GM12878 (cell line): Measurements from ENCODE around the gene PLEKHG4B. TPM values are rescaled to one million over a fixed set of nuclear protein-coding genes. Genes with fewer than 3 reads are reported as not detected.

ENCODE experiments used
- ATAC-seq: fragments of 200-7000 bp; cut with Tn5 transposase; 3 replicates; pipeline ENCODE4 v1.9.1; 2020; ENCODE audit warnings: mild to moderate bottlenecking, moderate library complexity
- BruUV-seq: library from RNA; stranded (reverse); fragments of 400-500 nt; replicated peaks from 2 replicates; lab custom pipeline; 2021; lab: Mats Ljungman, UMichigan
- CTCF ChIA-PET: fragments of 300-600 bp; sonication (Branson Sonifier 250); formaldehyde crosslinking; extraction: SDS; loops from one replicate; lab custom pipeline; 2021; ENCODE audit warnings: inconsistent platforms; lab: Yijun Ruan, JAX
- POLR2A ChIA-PET: fragments of 350-600 bp; formaldehyde crosslinking; extraction: SDS; loops from one replicate; lab custom pipeline; 2021; ENCODE audit warnings: inconsistent platforms; lab: Charles Lee
- RAD21 ChIA-PET: fragments of 300-600 bp; sonication (Branson Sonifier 250); formaldehyde crosslinking; loops from one replicate; lab custom pipeline; 2023; ENCODE audit warnings: antibody characterized with exemption; ENCODE audit not compliant: unreplicated experiment; lab: Charles Lee
- SMC1A ChIA-PET: fragments of 300-600 bp; sonication (Branson Sonifier 250); formaldehyde crosslinking; loops from one replicate; lab custom pipeline; 2023; ENCODE audit not compliant: unreplicated experiment, uncharacterized antibody; lab: Charles Lee
- DNase-seq: peaks from one replicate; pipeline ENCODE4 v3.0.0-alpha.2; 2011; ENCODE audit warnings: low read depth, low spot score
- FAIRE-seq: peaks from 3 replicates; lab custom pipeline; 2011; peaks lifted over from hg19 to GRCh38; lab: Jason Lieb, UNC
- H2AFZ ChIP-seq: 2 replicates; pipeline ENCODE4 v1.6.0; 2011; ENCODE audit warnings: low read depth, low read length, control low read depth; ENCODE audit not compliant: control insufficient read depth
- H3K27ac ChIP-seq: 2 replicates; pipeline ENCODE4 v1.5.1; 2011; ENCODE audit warnings: control low read depth; ENCODE audit not compliant: control insufficient read depth, insufficient read depth
- H3K27me3 ChIP-seq, 2 experiments: replicated peaks in 1 of 2; 2 replicates each; pipeline versions ENCODE4 v1.6.0 to v1.6.1; 2011; ENCODE audit warnings: low read length in 1 of 2; ENCODE audit not compliant: control insufficient read depth in 2 of 2, insufficient read depth in 2 of 2
- H3K36me3 ChIP-seq, 2 experiments: 2 replicates each; pipeline ENCODE4 v1.5.1; 2011; ENCODE audit warnings: low read length in 1 of 2; ENCODE audit not compliant: control insufficient read depth in 2 of 2, insufficient read depth in 2 of 2
- H3K4me1 ChIP-seq: 2 replicates; pipeline ENCODE4 v1.6.1; 2011; ENCODE audit warnings: mild to moderate bottlenecking, low read length, moderate library complexity, mixed read lengths; ENCODE audit not compliant: control insufficient read depth, insufficient read depth
- H3K4me2 ChIP-seq: 2 replicates; pipeline ENCODE4 v1.6.0; 2011; ENCODE audit warnings: control low read depth; ENCODE audit not compliant: control insufficient read depth, insufficient read depth
- H3K4me3 ChIP-seq: fragments of 200-600 bp; sonication (generic); 2 replicates; pipeline ENCODE4 v1.5.1; 2016
- H3K79me2 ChIP-seq: 2 replicates; pipeline ENCODE4 v1.6.0; 2011; ENCODE audit warnings: low read length; ENCODE audit not compliant: control insufficient read depth, insufficient read depth
- H3K9ac ChIP-seq: 2 replicates; pipeline ENCODE4 v1.8.0; 2011; ENCODE audit warnings: low read length, control low read depth, mixed read lengths; ENCODE audit not compliant: control insufficient read depth, insufficient read depth
- H3K9me3 ChIP-seq: replicated peaks from 3 replicates; pipeline ENCODE4 v1.5.1; 2011; ENCODE audit warnings: mild to moderate bottlenecking, low read length; ENCODE audit not compliant: control insufficient read depth, insufficient read depth
- H4K20me1 ChIP-seq: 2 replicates; pipeline ENCODE4 v1.6.0; 2011; ENCODE audit not compliant: control insufficient read depth, insufficient read depth
- ASH2L ChIP-seq: fragments of 300-600, 200-600 bp; sonication (generic); IDR thresholded peaks from 2 replicates; pipeline ENCODE4 v1.6.1; 2017; ENCODE audit warnings: low read depth, mild to moderate bottlenecking, borderline replicate concordance
- ATF3 ChIP-seq: IDR thresholded peaks from 2 replicates; pipeline ENCODE4 v1.6.1; 2011; ENCODE audit warnings: low read depth, mild to moderate bottlenecking, low read length, moderate library complexity, borderline replicate concordance; ENCODE audit errors: extremely low read depth
- E2F8 ChIP-seq: fragments of 450-650 bp; IDR thresholded peaks from 2 replicates; pipeline ENCODE4 v1.6.1; 2018; ENCODE audit warnings: mild to moderate bottlenecking, low read depth, moderate library complexity; ENCODE audit not compliant: partially characterized antibody
- EGR1 ChIP-seq, 2 experiments: IDR thresholded peaks; 1 replicate in 1 of 2; 2 replicates in 1 of 2; pipeline ENCODE4 v1.6.1; 2011 to 2012; ENCODE audit warnings: low read depth in 2 of 2, low read length in 2 of 2, borderline replicate concordance in 1 of 2, mild to moderate bottlenecking in 1 of 2, moderate library complexity in 1 of 2
- LARP7 ChIP-seq: fragments of 450-650 bp; IDR thresholded peaks from 2 replicates; pipeline ENCODE4 v1.6.1; 2017; ENCODE audit warnings: mild to moderate bottlenecking
- MEF2B ChIP-seq: fragments of 450-650 bp; IDR thresholded peaks from 2 replicates; pipeline ENCODE4 v1.6.1; 2018; ENCODE audit warnings: mild to moderate bottlenecking, moderate library complexity; ENCODE audit not compliant: partially characterized antibody, poor library complexity, severe bottlenecking
- MYB ChIP-seq: fragments of 150-350 bp; IDR thresholded peaks from 2 replicates; pipeline ENCODE4 v1.6.1; 2014; ENCODE audit warnings: mild to moderate bottlenecking, low read depth, low read length, borderline replicate concordance
- NBN ChIP-seq: fragments of 450-650 bp; IDR thresholded peaks from 2 replicates; pipeline ENCODE4 v1.6.1; 2016
- NFYA ChIP-seq: IDR thresholded peaks from 2 replicates; pipeline ENCODE4 v1.6.1; 2011; ENCODE audit warnings: low read depth, mild to moderate bottlenecking, low read length, improper control_type of control experiment, borderline replicate concordance
- PKNOX1 ChIP-seq: fragments of 450-650 bp; IDR thresholded peaks from 2 replicates; pipeline ENCODE4 v1.6.1; 2016; ENCODE audit warnings: mild to moderate bottlenecking
- RELA ChIP-seq: fragments of 450-650 bp; IDR thresholded peaks from 2 replicates; pipeline ENCODE4 v1.8.0; 2014; ENCODE audit warnings: borderline replicate concordance; ENCODE audit not compliant: partially characterized antibody
- SIN3A ChIP-seq: IDR thresholded peaks from 2 replicates; pipeline ENCODE4 v1.6.1; 2012; ENCODE audit warnings: low read depth, low read length, improper control_type of control experiment
- SKIL ChIP-seq: fragments of 450-650 bp; IDR thresholded peaks from 2 replicates; pipeline ENCODE4 v1.6.1; 2017; ENCODE audit warnings: mild to moderate bottlenecking, low read depth, inconsistent platforms; ENCODE audit not compliant: poor library complexity, severe bottlenecking
- SUPT20H ChIP-seq: IDR thresholded peaks from 2 replicates; pipeline ENCODE4 v1.6.1; 2011; ENCODE audit warnings: low read depth, mild to moderate bottlenecking, low read length, moderate library complexity, borderline replicate concordance; ENCODE audit not compliant: control insufficient read depth
- TAF1 ChIP-seq: IDR thresholded peaks from 2 replicates; pipeline ENCODE4 v1.6.1; 2011; ENCODE audit warnings: mild to moderate bottlenecking, low read depth, low read length, borderline replicate concordance
- TARDBP ChIP-seq: IDR thresholded peaks from 2 replicates; pipeline ENCODE4 v1.6.1; 2016; ENCODE audit warnings: borderline replicate concordance
- TBL1XR1 ChIP-seq: IDR thresholded peaks from 2 replicates; pipeline ENCODE4 v1.6.1; 2012; ENCODE audit warnings: low read depth, low read length, improper control_type of control experiment
- WGBS: methylation state at CpG from one replicate; pipeline ENCODE4 v1.1.6; 2016; ENCODE audit warnings: low lambda C conversion rate; ENCODE audit not compliant: insufficient replicate concordance, insufficient coverage; ENCODE audit errors: missing lambda C conversion rate; 5-methylcytosine and 5-hydroxymethylcytosine counted together
- in situ Hi-C: fragments of 300-500 bp; cut with MboI; formaldehyde crosslinking; loops from 9 replicates; pipeline ENCODE4 v1.14.3; 2018; ENCODE audit warnings: mixed read lengths
- intact Hi-C: fragments of 100-400 bp; cut with micrococcal nuclease; formaldehyde crosslinking; loops from one replicate; pipeline ENCODE4 v1.14.2; 2022; ENCODE audit not compliant: unreplicated experiment
- polyA plus RNA-seq, 11 experiments: library from polyadenylated mRNA; depleted of rRNA in 4 of 11; unstranded in 6 of 11; stranded (reverse) in 5 of 11; fragments of >200 nt; fragmentation: Nextera tagmentation in 4 of 11; fragmentation: Illumina TruSeq in 1 of 11; extraction: Ambion mirVana in 4 of 11; extraction: Trizol in 1 of 11; gene quantifications; 1 replicate in 1 of 11; 2 replicates in 10 of 11; pipeline versions ENCODE4 v1.2.1 to v1.2.3, GENCODE V29; 2011 to 2016; ENCODE audit warnings: inconsistent platforms in 2 of 11, missing spikeins in 2 of 11, low read depth in 1 of 11
- total RNA-seq, 4 experiments: library from RNA; depleted of rRNA in 3 of 4; stranded (reverse); fragments of >200 nt in 3 of 4; fragmentation: Illumina TruSeq in 1 of 4; extraction: Trizol in 1 of 4; gene quantifications; 2 replicates each; pipeline versions ENCODE4 v1.2.1 to v1.2.3, GENCODE V29; 2013 to 2021
- TF ChIP-seq, protein P1 (sequence below): IDR thresholded peaks from 2 replicates; pipeline ENCODE4 v1.6.1; 2012; ENCODE audit warnings: low read length, inconsistent platforms

PLEKHG4B gene
- total and polyA plus RNA-seq, 10 of the 15 experiments (the other 5 are each of a cell fraction or from before 2014, with no cell fraction given) = under 0.01 to 0.05 (median 0.01) TPM; not detected in 6

DNA sequence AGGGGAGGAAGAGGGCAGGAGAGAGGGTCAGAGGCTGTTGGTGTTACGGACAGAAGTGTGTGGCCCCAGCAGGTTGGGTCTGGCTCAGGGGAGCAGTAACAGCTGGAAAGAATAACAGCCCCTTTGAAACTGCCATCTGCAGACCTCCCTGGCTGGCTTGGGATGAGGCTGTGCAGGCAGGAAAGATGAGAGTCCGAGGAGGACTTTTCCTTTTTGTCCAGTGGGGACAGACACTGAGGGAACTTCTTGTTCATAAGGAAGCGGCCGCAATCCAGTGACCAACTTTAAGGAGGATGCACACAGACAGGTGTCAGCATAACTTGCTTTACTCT is 14.8 kb upstream of the PLEKHG4B start:
- WGBS = 58% methylated on average over 4 of the region's 4 CpGs
- intact Hi-C loops (no loop called here), in situ Hi-C loops (no loop called here)
- Histone ChIP-seq H3K27me3 (peaks cover 0 to 2% of the 10 kb centered on the region in 2 experiments; a peak in 1 of 4 replicates), H3K9ac (no peak overlapping the region), H2AFZ (no peak overlapping the region), H3K4me1 (no peaks in the 10 kb centered on the region), H4K20me1 (no peaks in the 10 kb centered on the region), H3K4me3 (no peak overlapping the region), H3K36me3 (no peaks in the 10 kb centered on the region), H3K4me2 (no peak overlapping the region), H3K79me2 (no peaks in the 10 kb centered on the region), H3K27ac (no peak overlapping the region), H3K9me3 (no peaks in the 10 kb centered on the region)
- DNase-seq (no peak), ATAC-seq (no peak), FAIRE-seq (no peak)
- ChIA-PET SMC1A (no interaction called here), RAD21 (no interaction called here), CTCF (no interaction called here), POLR2A (no interaction called here)
- BruUV-seq = no TSS peak
- TF ChIP-seq NBN (no peak), NFYA (no peak), MYB (no peak), LARP7 (no peak), RELA (no peak), TAF1 (no peak), PKNOX1 (no peak), SIN3A (no peak), ATF3 (no peak), MEF2B (no peak), SUPT20H (no peak), E2F8 (no peak), SKIL (no peak), TBL1XR1 (no peak), ASH2L (no peak), EGR1 (IDR thresholded peaks at IDR 0.05; ENCODE audit: borderline replicate concordance in 1 of 2, low read depth in 2 of 2, low read length in 2 of 2) (no peak), TARDBP (no peak)
- TF ChIP-seq, protein P1, sequence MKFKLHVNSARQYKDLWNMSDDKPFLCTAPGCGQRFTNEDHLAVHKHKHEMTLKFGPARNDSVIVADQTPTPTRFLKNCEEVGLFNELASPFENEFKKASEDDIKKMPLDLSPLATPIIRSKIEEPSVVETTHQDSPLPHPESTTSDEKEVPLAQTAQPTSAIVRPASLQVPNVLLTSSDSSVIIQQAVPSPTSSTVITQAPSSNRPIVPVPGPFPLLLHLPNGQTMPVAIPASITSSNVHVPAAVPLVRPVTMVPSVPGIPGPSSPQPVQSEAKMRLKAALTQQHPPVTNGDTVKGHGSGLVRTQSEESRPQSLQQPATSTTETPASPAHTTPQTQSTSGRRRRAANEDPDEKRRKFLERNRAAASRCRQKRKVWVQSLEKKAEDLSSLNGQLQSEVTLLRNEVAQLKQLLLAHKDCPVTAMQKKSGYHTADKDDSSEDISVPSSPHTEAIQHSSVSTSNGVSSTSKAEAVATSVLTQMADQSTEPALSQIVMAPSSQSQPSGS = no peak
